A172 (cell line): ENCODE data around the gene IKZF2. TPM values are rescaled to one million over a fixed set of nuclear protein-coding genes. Genes with fewer than 3 reads are reported as not detected.

Experiments
- DNase-seq: peaks from one replicate; pipeline ENCODE4 v3.0.0-alpha.2; 2015; ENCODE audit warnings: low spot score
- total RNA-seq: library from RNA; depleted of rRNA; stranded (reverse); fragments of >200 nt; shearing (Covaris generic); gene quantifications from 2 replicates; pipeline ENCODE4 v1.2.3, GENCODE V29; 2014

Gene IKZF2
- total RNA-seq, 1 experiment from 2014 or later: 1.5 TPM

- DNase-seq: no peak
Observed at GRCh38 chr2:213001297-213001910, 150.0 kb downstream of the IKZF2 start.

- DNase-seq: no peak
Observed at GRCh38 chr2:212998626-212999359, 152.6 kb downstream of the IKZF2 start.

GRCh38 chr2:212997526-212998020, 153.8 kb downstream of the IKZF2 start:
- DNase-seq: no peak

GRCh38 chr2:212995920-212996319, 155.5 kb downstream of the IKZF2 start:
- peak; percentile 5 for DNase-seq

- no peak for DNase-seq
Observed at GRCh38 chr2:212994976-212995375, 156.4 kb downstream of the IKZF2 start.

- DNase-seq: no peak
Observed at GRCh38 chr2:212991120-212991519, 160.3 kb downstream of the IKZF2 start.

GRCh38 chr2:212990697-212991096, 160.7 kb downstream of the IKZF2 start:
- DNase-seq: no peak

- DNase-seq: no peak
Observed at GRCh38 chr2:212987492-212987891, 163.9 kb downstream of the IKZF2 start.

GRCh38 chr2:212984129-212984528, 167.3 kb downstream of the IKZF2 start:
- no peak for DNase-seq

GRCh38 chr2:212979799-212980198, 171.6 kb downstream of the IKZF2 start:
- no peak for DNase-seq

GRCh38 chr2:212979046-212979612, 172.3 kb downstream of the IKZF2 start:
- no peak for DNase-seq

GRCh38 chr2:212977152-212977551, 174.3 kb downstream of the IKZF2 start:
- DNase-seq: no peak

- DNase-seq: no peak
Observed at GRCh38 chr2:212975333-212975732, 176.1 kb downstream of the IKZF2 start.

- no peak for DNase-seq
Observed at GRCh38 chr2:212974692-212975091, 176.7 kb downstream of the IKZF2 start.

- DNase-seq: no peak
Observed at GRCh38 chr2:212973347-212973746, 178.1 kb downstream of the IKZF2 start.

GRCh38 chr2:212970132-212970531, 181.3 kb downstream of the IKZF2 start:
- DNase-seq: no peak

GRCh38 chr2:212968284-212969081, 182.9 kb downstream of the IKZF2 start:
- no peak for DNase-seq

GRCh38 chr2:212966884-212967283, 184.5 kb downstream of the IKZF2 start:
- no peak for DNase-seq

- no peak for DNase-seq
Observed at GRCh38 chr2:212962691-212963090, 188.7 kb downstream of the IKZF2 start.

- no peak for DNase-seq
Observed at GRCh38 chr2:212961255-212961654, 190.2 kb downstream of the IKZF2 start.

GRCh38 chr2:212960336-212960735, 191.1 kb downstream of the IKZF2 start:
- DNase-seq: no peak

GRCh38 chr2:212959471-212960117, 191.8 kb downstream of the IKZF2 start:
- peak; percentile 34 for DNase-seq
